SIG-M5 (cell line): ENCODE data around the gene MAPKAPK3.

Source experiments
- DNase-seq: peaks from one replicate; lab custom pipeline; 2025; lab: John Stamatoyannopoulos, UW

Gene MAPKAPK3

DNA sequence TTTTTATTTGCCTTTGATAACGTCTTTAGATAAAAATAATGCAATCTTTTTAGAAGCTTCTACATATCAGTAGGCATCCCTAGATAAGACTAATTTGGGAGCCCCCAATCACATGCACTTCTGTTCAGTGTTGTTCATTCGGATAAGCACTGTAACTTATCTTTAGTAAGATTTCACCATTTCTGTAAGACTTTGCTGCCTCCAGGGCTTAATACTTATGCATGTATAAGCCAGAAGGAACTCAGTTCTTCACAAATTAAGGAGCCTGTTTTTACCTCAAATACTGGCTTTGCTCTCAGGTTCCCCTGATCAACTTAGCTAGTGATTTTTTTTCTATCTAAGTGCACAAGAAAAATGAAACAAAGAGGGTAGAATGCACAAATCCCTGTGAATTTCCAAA lies 78.1 kb downstream of the MAPKAPK3 start:
- DNase-seq: no peak

DNA sequence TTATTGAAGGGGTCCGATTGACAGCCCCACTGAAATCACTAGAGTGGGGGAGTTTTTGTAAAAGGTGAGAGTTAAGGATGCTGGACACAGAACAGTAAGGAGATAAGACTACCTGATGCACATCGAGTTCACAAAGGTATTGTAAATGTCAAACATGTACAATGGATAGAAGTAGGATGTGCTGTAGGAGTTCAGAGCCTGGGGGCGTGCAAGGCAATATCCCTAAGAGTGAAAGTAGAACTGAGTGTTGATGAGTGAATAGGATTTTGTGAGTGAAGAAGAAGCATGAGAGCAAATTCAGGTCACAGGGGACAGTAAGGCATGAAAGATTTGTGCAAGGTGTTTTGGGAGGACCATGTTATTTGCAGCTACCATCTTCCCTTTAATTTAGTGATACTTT lies 79.3 kb downstream of the MAPKAPK3 start:
- DNase-seq: no peak

DNA sequence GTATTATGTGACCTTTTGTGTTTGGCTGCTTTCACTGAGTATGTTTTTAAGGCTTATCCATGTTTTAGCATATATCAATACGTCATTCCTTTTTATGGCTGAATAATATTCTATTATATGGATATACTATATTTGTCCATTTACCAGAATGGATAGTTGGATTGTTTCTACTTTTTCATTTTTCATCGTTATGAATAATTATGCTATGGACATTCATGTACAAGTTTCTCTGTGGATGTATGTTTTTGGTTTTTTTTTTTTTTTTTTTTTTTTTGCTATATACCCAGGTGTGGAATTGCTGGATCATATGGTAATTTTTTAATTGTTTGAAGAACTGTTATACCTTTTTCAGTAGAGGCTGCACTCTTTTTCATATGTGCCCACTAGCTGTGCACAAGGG lies 81.3 kb downstream of the MAPKAPK3 start:
- DNase-seq: no peak
